ENCODE data around the gene RNF187. TPM values are rescaled to one million over a fixed set of nuclear protein-coding genes. Genes with fewer than 3 reads are reported as not detected.

Gene RNF187
- total and polyA plus RNA-seq, 2 of the 13 experiments (the other 11 are each of a cell fraction or from before 2014, with no cell fraction given) = 41.3 to 59.4 TPM

GRCh38 chr1:228487336-228488124, at the start of gene RNF187 (continued):
- no peak for TF ChIP-seq SOX5 (CRISPR knock-in tag; IDR thresholded peaks at IDR 0.05; ENCODE audit: borderline replicate concordance)
- no peak for TF ChIP-seq ZNF580 (CRISPR knock-in tag; IDR thresholded peaks at IDR 0.05; ENCODE audit: borderline replicate concordance, low read depth)
- TF ChIP-seq ZNF556 (CRISPR knock-in tag; IDR thresholded peaks at IDR 0.05; ENCODE audit: borderline replicate concordance) = no peak

- no peak for ATAC-seq
- Histone ChIP-seq H3K4me3 (replicated peaks in 1 of 3; ENCODE audit: insufficient read depth in 1 of 3, low read depth in 2 of 3, low read length in 3 of 3) (no peak overlapping the region), H3K27ac (ENCODE audit: extremely low read length, insufficient read depth, low read length) (no peak overlapping the region), H3K27me3 (ENCODE audit: control insufficient read depth in 1 of 2, insufficient read depth in 2 of 2, low read length in 2 of 2) (peaks cover 2 to 22% of the 10 kb centered on the region in 2 experiments; a peak in 3 of 5 replicates), H3K79me2 (ENCODE audit: insufficient read depth, low read length) (no peaks in the 10 kb centered on the region), H3K4me2 (ENCODE audit: low read depth, low read length) (no peak overlapping the region), H3K36me3 (replicated peaks in 1 of 2; ENCODE audit: control insufficient read depth in 1 of 2, insufficient read depth in 2 of 2, low read length in 2 of 2) (no peaks in the 10 kb centered on the region), H2AFZ (ENCODE audit: low read length) (no peak overlapping the region), H3K9ac (ENCODE audit: insufficient read depth, low read depth, low read length) (no peak overlapping the region), H3K9me3 (ENCODE audit: low read length) (no peaks in the 10 kb centered on the region), H3K4me1 (ENCODE audit: insufficient read depth, low read length) (peaks cover 13% of the 10 kb centered on the region), H4K20me1 (ENCODE audit: insufficient read depth, low read length) (no peaks in the 10 kb centered on the region)
- no peak for DNase-seq (ENCODE audit: low spot score)
- TF ChIP-seq ZBTB49 (CRISPR knock-in tag; IDR thresholded peaks at IDR 0.05; ENCODE audit: borderline replicate concordance) = no peak
- no peak for TF ChIP-seq NFE2L1 (CRISPR knock-in tag; IDR thresholded peaks at IDR 0.05; ENCODE audit: borderline replicate concordance)
- TF ChIP-seq PCBP1 (IDR thresholded peaks at IDR 0.05; ENCODE audit: borderline replicate concordance, low read depth, low read length) = no peak
- no peak for TF ChIP-seq PREB (CRISPR knock-in tag; IDR thresholded peaks at IDR 0.05)
- TF ChIP-seq MLLT10 (CRISPR knock-in tag; IDR thresholded peaks at IDR 0.05) = no peak
- TF ChIP-seq TERF1 (CRISPR knock-in tag; IDR thresholded peaks at IDR 0.05) = no peak
- TF ChIP-seq NR2F1 (CRISPR knock-in tag; IDR thresholded peaks at IDR 0.05) = no peak
- TF ChIP-seq MAZ (IDR thresholded peaks at IDR 0.05; ENCODE audit: borderline replicate concordance, low read depth, low read length) = no peak
- TF ChIP-seq MAZ (CRISPR knock-in tag; IDR thresholded peaks at IDR 0.05; ENCODE audit: low read depth) = no peak
- no peak for TF ChIP-seq PLRG1 (conservative IDR thresholded peaks at IDR 0.05)
- no peak for TF ChIP-seq NPAS2 (CRISPR knock-in tag; IDR thresholded peaks at IDR 0.05; ENCODE audit: borderline replicate concordance)
- no peak for TF ChIP-seq CREB1 (IDR thresholded peaks at IDR 0.05)
- TF ChIP-seq CREB1 (CRISPR knock-in tag; IDR thresholded peaks at IDR 0.05) = no peak
- TF ChIP-seq ZNF749 (CRISPR knock-in tag; IDR thresholded peaks at IDR 0.05; ENCODE audit: borderline replicate concordance) = no peak
- no peak for FAIRE-seq
- ChIA-PET POLR2A (no interaction called here), CTCF (ENCODE audit: low intra/inter-chr PET ratio, low total read pairs) (no interaction called here)
- no TSS peak for BruUV-seq (replicated peaks)
- intact Hi-C loops (cut with micrococcal nuclease; ENCODE audit: unreplicated experiment) (no loop called here), in situ Hi-C loops (cut with HindIII; ENCODE audit: extremely low pct_ligation_motif_present, low pct_unique_long_range_greater_than_20kb) (no loop called here)
- WGBS (ENCODE audit: low lambda C conversion rate) = 57% methylated on average over 5 of the region's 7 CpGs
Observed at GRCh38 chr1:228437424-228437962, 49.7 kb upstream of the RNF187 start.
